Measurements from ENCODE around the gene LCN15.
"Not testable (repeated sequence)": the region's sequence is repeated elsewhere in the genome, so short reads cannot be mapped to it uniquely, and the experiment has no call there.

LCN15 gene

DNA sequence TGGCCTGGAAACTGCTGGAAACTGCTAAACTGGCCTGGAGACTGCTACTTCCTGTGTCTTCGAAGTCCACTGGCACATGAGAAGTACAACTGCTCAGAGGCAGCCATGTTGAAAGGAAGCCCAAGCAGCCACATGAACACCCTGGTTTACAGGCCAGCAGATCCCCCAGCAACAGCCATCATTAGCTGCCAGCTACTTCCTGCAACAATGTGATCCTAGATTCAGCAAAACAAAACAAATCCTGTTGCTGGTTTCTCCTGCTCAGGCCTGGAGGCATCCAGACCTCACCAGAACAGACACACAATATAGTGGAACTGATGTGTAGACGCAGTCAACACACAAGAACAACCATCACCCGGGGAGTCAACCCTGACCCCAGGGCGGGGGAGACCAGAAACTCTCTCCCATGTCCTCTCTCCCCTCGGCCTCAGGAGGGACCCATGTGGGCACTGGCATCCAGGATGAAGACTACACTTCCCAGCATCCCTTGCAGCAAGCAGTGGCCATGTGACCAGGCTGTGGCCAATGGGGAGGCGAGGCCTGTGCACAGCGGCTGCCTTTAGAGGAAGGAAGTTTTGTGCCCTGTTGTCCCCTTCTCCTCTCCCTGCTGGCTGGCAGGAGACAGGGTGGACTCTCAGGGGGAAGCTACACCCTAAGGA lies 9.2 kb upstream of the LCN15 start:
- no peak for DNase-seq

DNA sequence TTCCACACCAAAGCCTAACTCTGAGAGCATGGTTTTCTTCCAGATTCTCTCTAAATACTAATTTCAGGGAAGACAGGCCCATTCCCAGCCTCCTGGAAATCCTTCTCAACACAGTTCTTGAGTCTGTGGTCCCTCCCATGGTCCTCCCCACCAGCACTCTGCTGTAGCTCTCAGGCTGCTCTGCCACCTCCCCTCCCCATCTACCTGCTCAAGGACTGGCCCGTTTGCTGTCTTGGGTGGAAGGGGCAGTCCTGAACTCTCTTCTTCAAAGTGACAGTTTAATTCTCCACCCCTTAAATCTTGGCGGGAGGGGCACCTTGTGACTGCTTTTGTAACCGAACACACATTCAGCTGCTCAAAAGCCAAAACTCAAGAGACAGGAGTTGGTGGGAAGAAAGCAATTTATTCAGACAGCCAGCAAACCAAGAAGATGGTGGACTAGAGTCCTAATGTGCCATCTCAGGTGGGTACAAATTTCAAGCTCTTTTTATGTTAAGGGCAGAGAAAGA lies 7.6 kb upstream of the LCN15 start:
- DNase-seq, result no peak

DNA sequence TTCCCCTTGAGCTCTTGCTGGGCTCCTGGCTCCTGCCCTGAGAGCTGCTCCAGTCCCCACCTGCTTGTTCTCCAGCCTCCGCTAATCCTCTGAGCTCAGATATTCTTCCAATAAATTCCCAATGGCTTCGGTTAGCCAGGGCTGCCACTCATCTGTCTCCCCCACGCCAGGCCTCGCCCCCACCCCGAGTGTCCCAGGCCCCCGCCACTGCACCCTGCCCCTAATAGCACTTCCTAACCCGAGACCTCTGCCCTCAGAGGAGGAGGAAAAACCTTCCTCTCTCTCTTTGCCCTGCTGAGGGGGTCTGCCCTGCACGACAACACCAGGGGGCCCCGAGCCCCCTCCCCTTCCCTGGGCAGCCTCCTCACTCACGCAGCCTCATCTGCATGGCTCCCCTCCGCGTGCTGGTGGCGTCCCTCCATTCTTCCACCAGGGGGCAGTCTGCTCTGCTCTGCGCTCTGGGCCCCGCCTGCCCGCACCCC lies 5.4 kb upstream of the LCN15 start:
- peak; percentile 64 for DNase-seq

GRCh38 chr9:136766410-136767120 lies 2.2 kb upstream of the LCN15 start:
- not testable (repeated sequence) for DNase-seq

- DNase-seq, result not testable (repeated sequence)
Observed at GRCh38 chr9:136765745-136766409, 1.6 kb upstream of the LCN15 start.

DNA sequence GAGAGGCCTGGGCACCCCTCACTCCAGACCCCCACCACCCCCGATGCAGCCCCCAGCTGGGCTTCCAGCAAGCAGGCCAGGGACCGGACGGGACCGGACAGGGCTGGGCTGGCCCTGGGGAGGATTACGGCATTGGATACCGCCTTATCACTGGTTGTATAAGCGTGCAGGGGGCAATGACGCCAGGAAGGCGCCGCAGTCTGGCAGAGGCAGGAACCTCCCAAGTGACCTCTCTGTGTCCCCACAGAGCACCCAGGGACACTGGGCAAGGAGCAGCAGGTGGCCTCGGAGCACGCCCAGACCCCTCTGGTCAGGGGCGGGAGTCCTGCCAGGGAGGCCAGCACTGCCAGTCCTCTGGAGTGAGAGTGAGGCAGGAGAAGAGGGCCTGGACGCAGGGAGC lies 723 bp upstream of the LCN15 start:
- DNase-seq, result no peak

GRCh38 chr9:136763649-136764035 lies 676 bp downstream of the LCN15 start:
- no peak for DNase-seq

- peak; percentile 57 for DNase-seq
Observed at GRCh38 chr9:136762915-136763648, 1.2 kb downstream of the LCN15 start.

DNA sequence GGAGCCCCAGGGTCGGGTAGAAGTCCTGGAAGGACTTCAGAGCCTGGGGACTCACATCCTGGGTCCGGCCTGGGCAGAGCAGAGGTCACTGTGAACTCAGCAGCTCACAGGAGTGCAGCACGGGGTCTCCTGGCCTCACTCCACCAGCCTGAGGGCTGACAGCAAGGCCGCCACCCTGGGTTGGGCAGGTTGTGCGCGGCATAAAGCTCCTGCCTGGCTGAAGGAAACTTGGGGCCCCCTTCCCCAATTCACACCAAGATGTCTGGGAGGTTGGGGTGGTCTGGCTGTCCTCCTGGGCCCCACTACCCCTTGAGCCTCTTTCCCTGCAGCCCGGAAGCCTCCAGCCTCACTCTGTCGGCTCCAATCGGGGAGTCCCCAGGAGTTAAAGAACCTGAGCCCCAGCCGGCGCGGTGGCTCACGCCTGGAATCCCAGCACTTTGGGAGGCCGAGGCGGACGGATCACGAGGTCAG lies 2.1 kb downstream of the LCN15 start:
- no peak for DNase-seq

- DNase-seq, result no peak
Observed at GRCh38 chr9:136761545-136761981, 2.8 kb downstream of the LCN15 start.

- DNase-seq, result not testable (repeated sequence)
Observed at GRCh38 chr9:136760834-136761544, 3.3 kb downstream of the LCN15 start.

- DNase-seq, result no peak
Observed at GRCh38 chr9:136760424-136760823, 3.9 kb downstream of the LCN15 start.

- no peak for DNase-seq
Observed at GRCh38 chr9:136759436-136760325, 4.6 kb downstream of the LCN15 start.

DNA sequence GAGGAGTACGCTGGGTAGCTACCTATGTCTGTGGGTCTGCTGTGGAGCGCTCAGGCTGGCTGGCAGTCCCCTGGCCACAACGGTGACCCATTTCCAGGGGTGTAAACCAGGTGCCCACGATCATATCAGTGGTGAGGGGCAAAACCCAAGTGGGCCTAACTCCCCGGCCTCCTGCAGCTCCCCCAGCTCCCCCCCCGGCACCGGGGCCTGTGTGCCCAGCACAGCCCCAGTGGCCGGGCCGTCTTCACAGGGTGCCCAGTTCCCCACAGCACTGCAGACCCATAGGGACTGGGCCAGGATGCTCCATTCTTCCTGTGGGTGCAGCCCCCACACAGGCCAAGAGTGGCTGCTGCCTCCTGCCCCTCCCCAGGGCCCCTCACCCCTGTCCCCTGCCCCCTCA lies 5.3 kb downstream of the LCN15 start:
- DNase-seq, result no peak

GRCh38 chr9:136757751-136758140 lies 6.6 kb downstream of the LCN15 start:
- DNase-seq, result no peak

DNA sequence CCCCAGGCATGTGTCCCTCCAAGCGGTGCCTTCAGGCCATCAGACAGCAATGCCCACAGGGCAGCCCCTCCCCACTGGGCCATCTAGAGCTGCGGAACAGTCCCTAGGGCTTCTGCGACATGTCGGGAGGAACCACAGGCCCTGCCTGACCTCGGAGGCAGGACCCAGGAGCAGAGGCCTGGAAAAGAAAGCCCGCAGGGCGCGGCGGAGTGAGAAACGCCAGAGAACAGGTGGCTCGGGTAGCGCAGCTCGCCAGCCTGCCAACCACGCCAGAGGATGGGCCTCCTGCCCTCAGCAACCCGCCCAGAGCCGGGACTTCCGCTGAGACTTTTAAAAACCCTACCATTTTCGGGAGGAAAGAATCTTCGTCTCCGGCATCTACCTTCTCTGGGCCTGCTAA lies 7.0 kb downstream of the LCN15 start:
- DNase-seq, result no peak

- DNase-seq, result no peak
Observed at GRCh38 chr9:136756836-136757235, 7.5 kb downstream of the LCN15 start.

DNA sequence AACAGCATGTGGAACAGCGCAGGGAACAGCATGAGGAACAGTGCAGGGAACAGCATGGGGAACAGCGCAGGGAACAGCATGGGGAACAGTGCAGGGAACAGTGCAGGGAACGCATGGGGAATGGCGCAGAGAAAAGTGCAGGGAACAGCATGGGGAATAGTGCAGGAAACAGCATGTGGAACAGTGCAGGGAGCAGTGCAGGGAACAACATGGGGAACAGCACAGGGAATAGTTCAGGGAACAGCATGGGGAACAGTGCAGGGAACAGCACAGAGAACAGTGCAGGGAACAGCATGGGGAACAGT lies 8.2 kb downstream of the LCN15 start:
- DNase-seq, result no peak

DNA sequence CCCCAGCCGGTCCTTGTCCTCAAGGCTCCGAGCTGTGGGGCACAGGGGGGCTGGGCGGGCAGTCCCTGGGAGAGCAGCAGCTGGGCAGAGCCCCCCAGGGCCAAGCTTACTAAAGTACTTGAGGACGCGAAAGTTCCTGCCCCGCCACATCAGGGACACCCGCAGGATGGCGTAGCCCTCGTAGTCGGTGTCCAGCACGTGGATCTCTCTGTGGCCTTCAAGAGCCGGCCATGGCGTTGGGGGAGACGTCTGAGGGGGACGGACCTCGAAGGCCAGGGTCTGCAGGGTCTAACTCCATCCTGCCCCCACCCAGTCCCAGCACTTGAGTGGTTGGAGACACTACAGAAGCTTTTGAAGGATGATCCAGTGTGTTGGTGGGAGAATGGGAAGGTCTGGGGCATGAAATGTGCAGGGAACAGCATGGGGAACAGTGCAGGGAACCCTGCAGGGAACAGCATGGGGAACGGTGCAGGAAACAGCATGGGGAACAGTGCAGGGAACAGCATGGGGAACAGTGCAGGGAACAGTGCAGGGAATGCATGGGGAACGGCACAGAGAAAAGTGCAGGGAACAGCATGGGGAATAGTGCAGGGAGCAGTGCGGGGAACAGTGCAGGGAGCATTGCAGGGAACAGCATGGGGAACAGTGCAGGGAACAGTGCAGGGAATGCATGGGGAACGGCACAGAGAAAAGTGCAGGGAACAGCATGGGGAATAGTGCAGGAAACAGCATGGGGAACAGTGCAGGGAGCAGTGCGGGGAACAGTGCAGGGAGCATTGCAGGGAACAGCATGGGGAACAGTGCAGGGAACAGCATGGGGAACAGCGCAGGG lies 8.8 kb downstream of the LCN15 start:
- not testable (repeated sequence) for DNase-seq

- DNase-seq, result no peak
Observed at GRCh38 chr9:136754626-136755301, 9.6 kb downstream of the LCN15 start.

Data from activated naive CD4-positive, alpha-beta T cell treated with anti-CD3 and anti-CD28 coated beads, Interleukin-2, amount 50 U/mL, for 16 hours (primary cell).